HepG2 (cell line): ENCODE results near the gene TENT4B. TPM values are rescaled to one million over a fixed set of nuclear protein-coding genes. Genes with fewer than 3 reads are reported as not detected.
A peak's percentile ranks its signal among the peaks of the same experiment; 100 is the strongest.

Experiments used
- HNF4G ChIP-seq, 2 experiments: sonication (generic) in 1 of 2; formaldehyde crosslinking in 1 of 2; IDR thresholded peaks; 2 replicates each; pipeline versions ENCODE4 v1.4.0 to v1.6.1; 2011 to 2020; ENCODE audit warnings: borderline replicate concordance in 2 of 2, low read depth in 2 of 2, mild to moderate bottlenecking in 2 of 2, low read length in 1 of 2, missing genetic modification reagents in 1 of 2, moderate library complexity in 1 of 2
- NCOR1 ChIP-seq: fragments of 200-600 bp; sonication (generic); IDR thresholded peaks from 2 replicates; pipeline ENCODE4 v1.7.0; 2017; ENCODE audit warnings: antibody characterized with exemption, low read length, borderline replicate concordance
- SATB2 ChIP-seq: sonication (generic); formaldehyde crosslinking; IDR thresholded peaks from 2 replicates; pipeline ENCODE4 v1.5.0; 2020; ENCODE audit warnings: missing genetic modification reagents
- ZFP90 ChIP-seq: sonication (generic); formaldehyde crosslinking; IDR thresholded peaks from 2 replicates; pipeline ENCODE4 v1.8.0; 2022; ENCODE audit warnings: missing genetic modification reagents, mild to moderate bottlenecking, inconsistent platforms, borderline replicate concordance
- polyA plus RNA-seq, 8 experiments: library from polyadenylated mRNA; depleted of rRNA in 3 of 8; stranded (reverse) in 7 of 8; unstranded in 1 of 8; fragments of >200 nt; fragmentation: Illumina TruSeq in 4 of 8; extraction: Trizol in 4 of 8; gene quantifications; 2 replicates each; pipeline versions ENCODE4 v1.2.1 to v1.2.3, GENCODE V29; 2011 to 2016; ENCODE audit warnings: low read depth in 4 of 8, missing spikeins in 1 of 8, mixed read lengths in 1 of 8; ENCODE audit not compliant: insufficient read depth in 1 of 8
- total RNA-seq, 5 experiments: library from RNA; depleted of rRNA; stranded (reverse); fragments of >200 nt; fragmentation: Illumina TruSeq; extraction: Trizol; gene quantifications; 2 replicates each; pipeline ENCODE4 v1.2.3, GENCODE V29; 2016; ENCODE audit warnings: low read depth in 1 of 5
- TF ChIP-seq, protein P1 (sequence below): IDR thresholded peaks from 2 replicates; pipeline ENCODE4 v1.4.0; 2020; ENCODE audit warnings: mild to moderate bottlenecking, missing genetic modification reagents
- TF ChIP-seq, protein P2 (sequence below): sonication (generic); formaldehyde crosslinking; IDR thresholded peaks from 2 replicates; pipeline ENCODE4 v1.4.0; 2020; ENCODE audit warnings: mild to moderate bottlenecking, missing genetic modification reagents
- TF ChIP-seq, protein P3 (sequence below): sonication (generic); formaldehyde crosslinking; IDR thresholded peaks from 2 replicates; pipeline ENCODE4 v1.5.1; 2020; ENCODE audit warnings: mild to moderate bottlenecking, missing genetic modification reagents, moderate library complexity
- TF ChIP-seq, protein P4 (sequence below): IDR thresholded peaks from 2 replicates; pipeline ENCODE4 v1.6.1; 2012; ENCODE audit warnings: low read depth, low read length, improper control_type of control experiment
- TF ChIP-seq, protein P5 (sequence below): sonication (generic); formaldehyde crosslinking; IDR thresholded peaks from 2 replicates; pipeline ENCODE4 v1.5.1; 2020; ENCODE audit warnings: mild to moderate bottlenecking, missing genetic modification reagents, borderline replicate concordance
- TF ChIP-seq, protein P6 (sequence below): sonication (generic); formaldehyde crosslinking; conservative IDR thresholded peaks from 2 replicates; pipeline ENCODE4 v1.4.0; 2020; ENCODE audit warnings: mild to moderate bottlenecking, missing genetic modification reagents, moderate library complexity

Gene TENT4B
- total and polyA plus RNA-seq, 2 of the 13 experiments (the other 11 are each of a cell fraction or from before 2014, with no cell fraction given), result 15.0 to 32.8 TPM

GRCh38 chr16:50185005-50185505, 31.9 kb downstream of the TENT4B start (continued):
- TF ChIP-seq, protein P1, sequence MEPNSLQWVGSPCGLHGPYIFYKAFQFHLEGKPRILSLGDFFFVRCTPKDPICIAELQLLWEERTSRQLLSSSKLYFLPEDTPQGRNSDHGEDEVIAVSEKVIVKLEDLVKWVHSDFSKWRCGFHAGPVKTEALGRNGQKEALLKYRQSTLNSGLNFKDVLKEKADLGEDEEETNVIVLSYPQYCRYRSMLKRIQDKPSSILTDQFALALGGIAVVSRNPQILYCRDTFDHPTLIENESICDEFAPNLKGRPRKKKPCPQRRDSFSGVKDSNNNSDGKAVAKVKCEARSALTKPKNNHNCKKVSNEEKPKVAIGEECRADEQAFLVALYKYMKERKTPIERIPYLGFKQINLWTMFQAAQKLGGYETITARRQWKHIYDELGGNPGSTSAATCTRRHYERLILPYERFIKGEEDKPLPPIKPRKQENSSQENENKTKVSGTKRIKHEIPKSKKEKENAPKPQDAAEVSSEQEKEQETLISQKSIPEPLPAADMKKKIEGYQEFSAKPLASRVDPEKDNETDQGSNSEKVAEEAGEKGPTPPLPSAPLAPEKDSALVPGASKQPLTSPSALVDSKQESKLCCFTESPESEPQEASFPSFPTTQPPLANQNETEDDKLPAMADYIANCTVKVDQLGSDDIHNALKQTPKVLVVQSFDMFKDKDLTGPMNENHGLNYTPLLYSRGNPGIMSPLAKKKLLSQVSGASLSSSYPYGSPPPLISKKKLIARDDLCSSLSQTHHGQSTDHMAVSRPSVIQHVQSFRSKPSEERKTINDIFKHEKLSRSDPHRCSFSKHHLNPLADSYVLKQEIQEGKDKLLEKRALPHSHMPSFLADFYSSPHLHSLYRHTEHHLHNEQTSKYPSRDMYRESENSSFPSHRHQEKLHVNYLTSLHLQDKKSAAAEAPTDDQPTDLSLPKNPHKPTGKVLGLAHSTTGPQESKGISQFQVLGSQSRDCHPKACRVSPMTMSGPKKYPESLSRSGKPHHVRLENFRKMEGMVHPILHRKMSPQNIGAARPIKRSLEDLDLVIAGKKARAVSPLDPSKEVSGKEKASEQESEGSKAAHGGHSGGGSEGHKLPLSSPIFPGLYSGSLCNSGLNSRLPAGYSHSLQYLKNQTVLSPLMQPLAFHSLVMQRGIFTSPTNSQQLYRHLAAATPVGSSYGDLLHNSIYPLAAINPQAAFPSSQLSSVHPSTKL, result peak; percentile 52; the same call in 1 of the 2 replicates
- TF ChIP-seq HNF4G (IDR thresholded peaks at IDR 0.05; ENCODE audit: borderline replicate concordance, low read depth, low read length) (peak; percentile 50; the same call in 1 of the 2 replicates), HNF4G (CRISPR knock-in tag; IDR thresholded peaks at IDR 0.05; ENCODE audit: borderline replicate concordance, low read depth) (no peak), ZFP90 (peak; percentile 21; the same call in 1 of the 2 replicates), NCOR1 (peak; percentile 34; the same call in 1 of the 2 replicates), SATB2 (CRISPR knock-in tag) (0 out of 2 replicates have a peak, but pooled peaks have one; percentile 58)
- TF ChIP-seq, protein P2, sequence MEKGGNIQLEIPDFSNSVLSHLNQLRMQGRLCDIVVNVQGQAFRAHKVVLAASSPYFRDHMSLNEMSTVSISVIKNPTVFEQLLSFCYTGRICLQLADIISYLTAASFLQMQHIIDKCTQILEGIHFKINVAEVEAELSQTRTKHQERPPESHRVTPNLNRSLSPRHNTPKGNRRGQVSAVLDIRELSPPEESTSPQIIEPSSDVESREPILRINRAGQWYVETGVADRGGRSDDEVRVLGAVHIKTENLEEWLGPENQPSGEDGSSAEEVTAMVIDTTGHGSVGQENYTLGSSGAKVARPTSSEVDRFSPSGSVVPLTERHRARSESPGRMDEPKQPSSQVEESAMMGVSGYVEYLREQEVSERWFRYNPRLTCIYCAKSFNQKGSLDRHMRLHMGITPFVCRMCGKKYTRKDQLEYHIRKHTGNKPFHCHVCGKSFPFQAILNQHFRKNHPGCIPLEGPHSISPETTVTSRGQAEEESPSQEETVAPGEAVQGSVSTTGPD (CRISPR knock-in tag), result 0 out of 2 replicates have a peak, but pooled peaks have one; percentile 24
- TF ChIP-seq, protein P3, sequence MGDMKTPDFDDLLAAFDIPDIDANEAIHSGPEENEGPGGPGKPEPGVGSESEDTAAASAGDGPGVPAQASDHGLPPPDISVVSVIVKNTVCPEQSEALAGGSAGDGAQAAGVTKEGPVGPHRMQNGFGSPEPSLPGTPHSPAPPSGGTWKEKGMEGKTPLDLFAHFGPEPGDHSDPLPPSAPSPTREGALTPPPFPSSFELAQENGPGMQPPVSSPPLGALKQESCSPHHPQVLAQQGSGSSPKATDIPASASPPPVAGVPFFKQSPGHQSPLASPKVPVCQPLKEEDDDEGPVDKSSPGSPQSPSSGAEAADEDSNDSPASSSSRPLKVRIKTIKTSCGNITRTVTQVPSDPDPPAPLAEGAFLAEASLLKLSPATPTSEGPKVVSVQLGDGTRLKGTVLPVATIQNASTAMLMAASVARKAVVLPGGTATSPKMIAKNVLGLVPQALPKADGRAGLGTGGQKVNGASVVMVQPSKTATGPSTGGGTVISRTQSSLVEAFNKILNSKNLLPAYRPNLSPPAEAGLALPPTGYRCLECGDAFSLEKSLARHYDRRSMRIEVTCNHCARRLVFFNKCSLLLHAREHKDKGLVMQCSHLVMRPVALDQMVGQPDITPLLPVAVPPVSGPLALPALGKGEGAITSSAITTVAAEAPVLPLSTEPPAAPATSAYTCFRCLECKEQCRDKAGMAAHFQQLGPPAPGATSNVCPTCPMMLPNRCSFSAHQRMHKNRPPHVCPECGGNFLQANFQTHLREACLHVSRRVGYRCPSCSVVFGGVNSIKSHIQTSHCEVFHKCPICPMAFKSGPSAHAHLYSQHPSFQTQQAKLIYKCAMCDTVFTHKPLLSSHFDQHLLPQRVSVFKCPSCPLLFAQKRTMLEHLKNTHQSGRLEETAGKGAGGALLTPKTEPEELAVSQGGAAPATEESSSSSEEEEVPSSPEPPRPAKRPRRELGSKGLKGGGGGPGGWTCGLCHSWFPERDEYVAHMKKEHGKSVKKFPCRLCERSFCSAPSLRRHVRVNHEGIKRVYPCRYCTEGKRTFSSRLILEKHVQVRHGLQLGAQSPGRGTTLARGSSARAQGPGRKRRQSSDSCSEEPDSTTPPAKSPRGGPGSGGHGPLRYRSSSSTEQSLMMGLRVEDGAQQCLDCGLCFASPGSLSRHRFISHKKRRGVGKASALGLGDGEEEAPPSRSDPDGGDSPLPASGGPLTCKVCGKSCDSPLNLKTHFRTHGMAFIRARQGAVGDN, result no peak
- TF ChIP-seq, protein P4, sequence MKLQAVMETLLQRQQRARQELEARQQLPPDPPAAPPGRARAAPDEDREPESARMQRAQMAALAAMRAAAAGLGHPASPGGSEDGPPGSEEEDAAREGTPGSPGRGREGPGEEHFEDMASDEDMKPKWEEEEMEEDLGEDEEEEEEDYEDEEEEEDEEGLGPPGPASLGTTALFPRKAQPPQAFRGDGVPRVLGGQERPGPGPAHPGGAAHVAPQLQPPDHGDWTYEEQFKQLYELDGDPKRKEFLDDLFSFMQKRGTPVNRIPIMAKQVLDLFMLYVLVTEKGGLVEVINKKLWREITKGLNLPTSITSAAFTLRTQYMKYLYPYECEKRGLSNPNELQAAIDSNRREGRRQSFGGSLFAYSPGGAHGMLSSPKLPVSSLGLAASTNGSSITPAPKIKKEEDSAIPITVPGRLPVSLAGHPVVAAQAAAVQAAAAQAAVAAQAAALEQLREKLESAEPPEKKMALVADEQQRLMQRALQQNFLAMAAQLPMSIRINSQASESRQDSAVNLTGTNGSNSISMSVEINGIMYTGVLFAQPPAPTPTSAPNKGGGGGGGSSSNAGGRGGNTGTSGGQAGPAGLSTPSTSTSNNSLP, result peak; percentile 73
- TF ChIP-seq, protein P5, sequence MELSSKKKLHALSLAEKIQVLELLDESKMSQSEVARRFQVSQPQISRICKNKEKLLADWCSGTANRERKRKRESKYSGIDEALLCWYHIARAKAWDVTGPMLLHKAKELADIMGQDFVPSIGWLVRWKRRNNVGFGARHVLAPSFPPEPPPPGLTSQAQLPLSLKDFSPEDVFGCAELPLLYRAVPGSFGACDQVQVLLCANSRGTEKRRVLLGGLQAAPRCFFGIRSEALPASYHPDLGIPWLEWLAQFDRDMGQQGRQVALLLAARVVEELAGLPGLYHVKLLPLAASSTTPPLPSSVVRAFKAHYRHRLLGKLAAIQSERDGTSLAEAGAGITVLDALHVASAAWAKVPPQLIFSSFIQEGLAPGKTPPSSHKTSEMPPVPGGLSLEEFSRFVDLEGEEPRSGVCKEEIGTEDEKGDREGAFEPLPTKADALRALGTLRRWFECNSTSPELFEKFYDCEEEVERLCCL (CRISPR knock-in tag), result no peak
- TF ChIP-seq, protein P6, sequence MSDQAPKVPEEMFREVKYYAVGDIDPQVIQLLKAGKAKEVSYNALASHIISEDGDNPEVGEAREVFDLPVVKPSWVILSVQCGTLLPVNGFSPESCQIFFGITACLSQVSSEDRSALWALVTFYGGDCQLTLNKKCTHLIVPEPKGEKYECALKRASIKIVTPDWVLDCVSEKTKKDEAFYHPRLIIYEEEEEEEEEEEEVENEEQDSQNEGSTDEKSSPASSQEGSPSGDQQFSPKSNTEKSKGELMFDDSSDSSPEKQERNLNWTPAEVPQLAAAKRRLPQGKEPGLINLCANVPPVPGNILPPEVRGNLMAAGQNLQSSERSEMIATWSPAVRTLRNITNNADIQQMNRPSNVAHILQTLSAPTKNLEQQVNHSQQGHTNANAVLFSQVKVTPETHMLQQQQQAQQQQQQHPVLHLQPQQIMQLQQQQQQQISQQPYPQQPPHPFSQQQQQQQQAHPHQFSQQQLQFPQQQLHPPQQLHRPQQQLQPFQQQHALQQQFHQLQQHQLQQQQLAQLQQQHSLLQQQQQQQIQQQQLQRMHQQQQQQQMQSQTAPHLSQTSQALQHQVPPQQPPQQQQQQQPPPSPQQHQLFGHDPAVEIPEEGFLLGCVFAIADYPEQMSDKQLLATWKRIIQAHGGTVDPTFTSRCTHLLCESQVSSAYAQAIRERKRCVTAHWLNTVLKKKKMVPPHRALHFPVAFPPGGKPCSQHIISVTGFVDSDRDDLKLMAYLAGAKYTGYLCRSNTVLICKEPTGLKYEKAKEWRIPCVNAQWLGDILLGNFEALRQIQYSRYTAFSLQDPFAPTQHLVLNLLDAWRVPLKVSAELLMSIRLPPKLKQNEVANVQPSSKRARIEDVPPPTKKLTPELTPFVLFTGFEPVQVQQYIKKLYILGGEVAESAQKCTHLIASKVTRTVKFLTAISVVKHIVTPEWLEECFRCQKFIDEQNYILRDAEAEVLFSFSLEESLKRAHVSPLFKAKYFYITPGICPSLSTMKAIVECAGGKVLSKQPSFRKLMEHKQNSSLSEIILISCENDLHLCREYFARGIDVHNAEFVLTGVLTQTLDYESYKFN (CRISPR knock-in tag), result peak; percentile 39; the same call in 1 of the 2 replicates
